H1 (cell line): ENCODE data around the gene AK8. TPM values are rescaled to one million over a fixed set of nuclear protein-coding genes. Genes with fewer than 3 reads are reported as not detected.
A peak's percentile ranks its signal among the peaks of the same experiment; 100 is the strongest.

Source experiments
- CTCF ChIA-PET: fragments of 300-600 bp; sonication (Branson Sonifier 250); formaldehyde crosslinking; loops from one replicate; lab custom pipeline; 2021; ENCODE audit not compliant: partially characterized antibody; lab: Charles Lee
- POLR2A ChIA-PET: fragments of 300-600 bp; sonication (Branson Sonifier 250); formaldehyde crosslinking; loops from one replicate; lab custom pipeline; 2021; ENCODE audit warnings: inconsistent platforms; ENCODE audit not compliant: partially characterized antibody; lab: Charles Lee
- DNase-seq, 2 experiments: peaks; one replicate each; pipeline versions ENCODE4 v3.0.0 to v3.0.0-alpha.2; 2010 to 2022; ENCODE audit warnings: low spot score in 2 of 2, low read depth in 1 of 2, mixed read lengths in 1 of 2
- FAIRE-seq: peaks from 2 replicates; lab custom pipeline; 2011; peaks lifted over from hg19 to GRCh38; lab: Jason Lieb, UNC
- H2AFZ ChIP-seq: 2 replicates; pipeline ENCODE4 v1.8.1; 2012; ENCODE audit warnings: low read length, inconsistent platforms
- H2AK5ac ChIP-seq: 2 replicates; pipeline ENCODE4 v1.6.1; 2013; ENCODE audit warnings: low read depth, low read length
- H2BK120ac ChIP-seq: replicated peaks from 2 replicates; pipeline ENCODE3; 2013; ENCODE audit warnings: low read depth, low read length, inconsistent platforms
- H2BK12ac ChIP-seq: 2 replicates; pipeline ENCODE4 v1.6.1; 2013; ENCODE audit warnings: low read depth, low read length
- H2BK15ac ChIP-seq: 2 replicates; pipeline ENCODE4 v1.6.1; 2013; ENCODE audit warnings: low read length
- H2BK20ac ChIP-seq: 2 replicates; pipeline ENCODE4 v1.6.1; 2013; ENCODE audit warnings: low read length
- H2BK5ac ChIP-seq: 2 replicates; pipeline ENCODE4 v1.6.1; 2013; ENCODE audit warnings: low read depth, low read length
- H3K14ac ChIP-seq: 2 replicates; pipeline ENCODE4 v1.6.1; 2013; ENCODE audit warnings: inconsistent platforms; ENCODE audit not compliant: insufficient read length
- H3K18ac ChIP-seq: 2 replicates; pipeline ENCODE4 v1.6.1; 2013; ENCODE audit warnings: low read length; ENCODE audit errors: extremely low read depth
- H3K23ac ChIP-seq: 2 replicates; pipeline ENCODE4 v1.6.1; 2013; ENCODE audit warnings: inconsistent platforms; ENCODE audit not compliant: insufficient read length
- H3K23me2 ChIP-seq: 2 replicates; pipeline ENCODE4 v1.6.1; 2013; ENCODE audit warnings: low read depth, low read length
- H3K27ac ChIP-seq: 2 replicates; pipeline ENCODE4 v1.6.1; 2011; ENCODE audit warnings: low read depth, low read length, inconsistent platforms
- H3K27me3 ChIP-seq, 4 experiments: replicated peaks in 1 of 4; 1 replicate in 1 of 4; 2 replicates in 3 of 4; pipeline versions ENCODE4 v1.6.1 to v1.8.1; 2011 to 2013; ENCODE audit warnings: low read length in 3 of 4, mild to moderate bottlenecking in 3 of 4, inconsistent platforms in 2 of 4, mixed read lengths in 2 of 4, moderate library complexity in 1 of 4; ENCODE audit not compliant: control insufficient read depth in 3 of 4, insufficient read depth in 3 of 4; ENCODE audit errors: extremely low read depth in 1 of 4
- H3K36me3 ChIP-seq, 4 experiments: 2 replicates each; pipeline versions ENCODE4 v1.6.1 to v1.8.1; 2011 to 2013; ENCODE audit warnings: mild to moderate bottlenecking in 4 of 4, low read length in 3 of 4, moderate library complexity in 2 of 4, control low read depth in 1 of 4, inconsistent platforms in 1 of 4; ENCODE audit not compliant: insufficient read depth in 4 of 4, control insufficient read depth in 2 of 4
- H3K4ac ChIP-seq: replicated peaks from 2 replicates; pipeline ENCODE3; 2013; ENCODE audit warnings: low read length, low read depth, mixed read lengths, inconsistent platforms; ENCODE audit not compliant: insufficient read length
- H3K4me1 ChIP-seq, 4 experiments: replicated peaks in 1 of 4; 1 replicate in 1 of 4; 2 replicates in 3 of 4; pipeline versions ENCODE4 v1.6.1 to v1.8.1; 2011 to 2013; ENCODE audit warnings: low read length in 3 of 4, inconsistent platforms in 2 of 4, mixed read lengths in 1 of 4; ENCODE audit not compliant: insufficient read depth in 4 of 4, control insufficient read depth in 3 of 4
- H3K4me2 ChIP-seq, 2 experiments: 2 replicates each; pipeline versions ENCODE4 v1.6.1 to v1.8.1; 2011 to 2013; ENCODE audit warnings: low read depth in 2 of 2, low read length in 2 of 2, control low read depth in 1 of 2, inconsistent platforms in 1 of 2, mild to moderate bottlenecking in 1 of 2; ENCODE audit not compliant: insufficient read depth in 1 of 2
- H3K4me3 ChIP-seq, 4 experiments: fragments of 200-600, 300-600 bp in 1 of 4; sonication (generic), shearing (Covaris generic), sonication (Bioruptor Twin) in 1 of 4; 2 replicates each; pipeline versions ENCODE4 v1.5.1 to v1.8.1; 2011 to 2016; ENCODE audit warnings: low read length in 4 of 4, low read depth in 3 of 4, control low read depth in 2 of 4, inconsistent platforms in 2 of 4, mild to moderate bottlenecking in 2 of 4, mixed read lengths in 1 of 4, moderate library complexity in 1 of 4; ENCODE audit not compliant: insufficient read depth in 2 of 4; ENCODE audit errors: extremely low read depth in 1 of 4
- H3K56ac ChIP-seq: replicated peaks from 2 replicates; pipeline ENCODE3; 2013; ENCODE audit warnings: low read depth, mild to moderate bottlenecking, mixed read lengths, low read length, inconsistent platforms; ENCODE audit not compliant: insufficient read length
- H3K79me1 ChIP-seq: 2 replicates; pipeline ENCODE4 v1.6.1; 2013; ENCODE audit warnings: low read depth, low read length, control low read depth
- H3K79me2 ChIP-seq, 2 experiments: 2 replicates each; pipeline versions ENCODE4 v1.6.1 to v1.8.1; 2012 to 2013; ENCODE audit warnings: low read length in 2 of 2, mild to moderate bottlenecking in 2 of 2, inconsistent platforms in 1 of 2; ENCODE audit not compliant: insufficient read depth in 2 of 2, control insufficient read depth in 1 of 2
- H3K9ac ChIP-seq, 4 experiments: replicated peaks in 1 of 4; 1 replicate in 1 of 4; 2 replicates in 3 of 4; pipeline versions ENCODE4 v1.6.1 to v1.8.1; 2011 to 2013; ENCODE audit warnings: low read depth in 3 of 4, low read length in 3 of 4, control low read depth in 2 of 4, mild to moderate bottlenecking in 2 of 4, moderate library complexity in 2 of 4, inconsistent platforms in 1 of 4; ENCODE audit errors: extremely low read depth in 1 of 4
- H3K9me3 ChIP-seq, 2 experiments: 2 replicates each; pipeline versions ENCODE4 v1.6.1 to v1.8.1; 2012 to 2013; ENCODE audit warnings: mild to moderate bottlenecking in 2 of 2, moderate library complexity in 2 of 2, control low read depth in 1 of 2, inconsistent platforms in 1 of 2, low read depth in 1 of 2, low read length in 1 of 2, mixed read lengths in 1 of 2; ENCODE audit not compliant: insufficient read depth in 2 of 2
- H4K20me1 ChIP-seq, 2 experiments: replicated peaks in 1 of 2; 2 replicates each; pipeline versions ENCODE3 to v1.8.1; 2011 to 2013; ENCODE audit warnings: inconsistent platforms in 2 of 2, low read length in 2 of 2, mild to moderate bottlenecking in 1 of 2; ENCODE audit not compliant: insufficient read depth in 2 of 2, control insufficient read depth in 1 of 2
- H4K5ac ChIP-seq: 2 replicates; pipeline ENCODE4 v1.6.1; 2013; ENCODE audit warnings: low read length, low read depth, mixed read lengths, inconsistent platforms; ENCODE audit not compliant: insufficient read length
- H4K8ac ChIP-seq: 2 replicates; pipeline ENCODE4 v1.8.0; 2013; ENCODE audit warnings: mild to moderate bottlenecking, moderate library complexity, low read length, inconsistent platforms; ENCODE audit not compliant: insufficient read depth; ENCODE audit errors: extremely low read depth
- H4K91ac ChIP-seq: replicated peaks from 2 replicates; pipeline ENCODE3; 2013; ENCODE audit warnings: low read length, mixed read lengths, inconsistent platforms; ENCODE audit not compliant: insufficient read length
- SAP30 ChIP-seq: fragments of 300-600 bp; sonication (generic); IDR thresholded peaks from 2 replicates; pipeline ENCODE4 v1.7.1; 2012; ENCODE audit warnings: low read length, moderate library complexity, mild to moderate bottlenecking, inconsistent platforms; ENCODE audit not compliant: insufficient read depth, insufficient replicate concordance
- SIN3A ChIP-seq, 2 experiments: IDR thresholded peaks in 1 of 2; conservative IDR thresholded peaks in 1 of 2; 2 replicates each; pipeline ENCODE4 v1.6.1; 2011 to 2012; ENCODE audit warnings: low read length in 2 of 2, improper control_type of control experiment in 1 of 2, low read depth in 1 of 2, mild to moderate bottlenecking in 1 of 2
- WGBS, 2 experiments: shearing (Covaris generic) in 1 of 2; methylation state at CpG; one replicate each; pipeline versions ENCODE4 v1.1.6 to v1.1.7; 2013 to 2015; ENCODE audit warnings: low lambda C conversion rate in 2 of 2, mixed read lengths in 2 of 2, inconsistent platforms in 1 of 2, low coverage in 1 of 2, missing lambda C conversion rate in 1 of 2; ENCODE audit not compliant: insufficient replicate concordance in 2 of 2, insufficient coverage in 1 of 2, insufficient read length in 1 of 2; ENCODE audit errors: extremely low coverage in 1 of 2, missing lambda C conversion rate in 1 of 2; 5-methylcytosine and 5-hydroxymethylcytosine counted together
- polyA plus RNA-seq, 7 experiments: library from polyadenylated mRNA; depleted of rRNA in 3 of 7; stranded (reverse) in 5 of 7; unstranded in 2 of 7; fragments of >200 nt in 5 of 7; fragments of 200-250 nt in 2 of 7; gene quantifications; 1 replicate in 5 of 7; 2 replicates in 1 of 7; 4 replicates in 1 of 7; pipeline versions ENCODE4 v1.2.1 to v1.2.3, GENCODE V29; 2011 to 2013; ENCODE audit warnings: missing spikeins in 2 of 7, mixed read lengths in 2 of 7
- total RNA-seq: library from RNA; stranded (reverse); fragmentation: NEBNext Ultra II Directional; extraction: Animal tissue kit (Norgen Biotek cat#: 25700); gene quantifications from 2 replicates; pipeline ENCODE4 v1.2.1, GENCODE V29; 2021

The AK8 gene
- total and polyA plus RNA-seq, 2 of the 8 experiments (the other 6 are each of a cell fraction or from before 2014, with no cell fraction given) = 0.35 to 0.48 TPM

DNA sequence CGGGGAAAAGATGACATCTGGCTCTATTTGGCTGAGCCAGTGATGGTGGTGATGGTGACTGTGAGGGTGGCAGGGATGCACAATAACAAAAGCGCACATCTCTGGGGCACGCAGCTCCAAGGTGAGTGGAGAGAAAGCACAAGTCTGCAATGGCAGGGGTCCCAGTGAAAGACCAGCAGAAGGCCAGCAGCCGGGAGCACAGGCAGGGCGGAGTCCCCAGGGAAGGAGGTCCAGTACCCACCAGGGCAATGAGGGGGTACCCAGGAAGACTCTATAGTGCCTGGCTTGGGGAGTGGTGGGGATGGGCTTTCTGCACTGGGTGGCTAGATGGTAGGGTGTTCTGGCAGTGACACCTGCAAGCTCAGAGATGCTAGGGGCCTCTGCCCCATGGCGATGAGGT is 69.4 kb downstream of the AK8 start:
- Histone ChIP-seq H3K27me3 (no peaks in the 10 kb centered on the region), H3K4me2 (no peak overlapping the region), H4K8ac (no peak overlapping the region; the same call in 1 of the 2 replicates), H2BK5ac (no peak overlapping the region), H3K56ac (no peak overlapping the region), H3K27ac (no peak overlapping the region), H2AFZ (no peak overlapping the region), H3K14ac (no peak overlapping the region), H2AK5ac (0 out of 2 replicates have a peak overlapping the region, but pooled peaks have one; percentile 65), H3K4ac (no peak overlapping the region), H3K36me3 (no peaks in the 10 kb centered on the region), H2BK15ac (no peak overlapping the region), H4K91ac (no peak overlapping the region), H2BK12ac (no peak overlapping the region), H3K79me2 (no peaks in the 10 kb centered on the region), H3K18ac (no peak overlapping the region), H2BK120ac (no peak overlapping the region), H3K23me2 (no peaks in the 10 kb centered on the region), H2BK20ac (no peak overlapping the region), H3K9ac (no peak overlapping the region), H4K20me1 (peaks cover 0 to 1% of the 10 kb centered on the region in 2 experiments), H3K4me1 (peaks cover 2 to 15% (median 6%) of the 10 kb centered on the region in 4 experiments; a peak in 6 of 7 replicates), H3K79me1 (no peaks in the 10 kb centered on the region), H3K9me3 (no peaks in the 10 kb centered on the region), H3K4me3 (no peak overlapping the region), H4K5ac (no peak overlapping the region), H3K23ac (no peak overlapping the region)
- DNase-seq (no peak), FAIRE-seq (no peak)
- ChIA-PET POLR2A (interaction anchor here (1.2 to 1.5 kb wide), 2 partner anchors 38 to 139 kb away, joined by 3 read pairs; partner anchors contain the start of genes DDX31 and GTF3C4), CTCF (interaction anchor here (0.7 to 6.3 kb wide), 7 partner anchors 69 to 169 kb away, joined by 3 to 52 read pairs (median 4); partner anchors contain the start of genes AK8 and SPACA9)
- WGBS, 2 experiments = 89% methylated on average over 6 of the region's 6 CpGs; no CpG with 5 or more reads in 1 of the 2 experiments
- TF ChIP-seq SAP30 = no peak
- TF ChIP-seq SIN3A (conservative IDR thresholded peaks at IDR 0.05 in 1 of 2, IDR thresholded peaks at IDR 0.05 in 1 of 2; ENCODE audit: low read depth in 1 of 2, low read length in 2 of 2) = no peak
